Activated CD4-positive, alpha-beta T cell treated with anti-CD3 and anti-CD28 coated beads, Interleukin-2, amount 50 U/mL, for 48 hours (primary cell): ENCODE data around the gene MRPS21.

Source experiments
- DNase-seq, 2 experiments: peaks; one replicate each; pipeline ENCODE4 v3.0.0-alpha.2; 2020

Gene MRPS21

DNA sequence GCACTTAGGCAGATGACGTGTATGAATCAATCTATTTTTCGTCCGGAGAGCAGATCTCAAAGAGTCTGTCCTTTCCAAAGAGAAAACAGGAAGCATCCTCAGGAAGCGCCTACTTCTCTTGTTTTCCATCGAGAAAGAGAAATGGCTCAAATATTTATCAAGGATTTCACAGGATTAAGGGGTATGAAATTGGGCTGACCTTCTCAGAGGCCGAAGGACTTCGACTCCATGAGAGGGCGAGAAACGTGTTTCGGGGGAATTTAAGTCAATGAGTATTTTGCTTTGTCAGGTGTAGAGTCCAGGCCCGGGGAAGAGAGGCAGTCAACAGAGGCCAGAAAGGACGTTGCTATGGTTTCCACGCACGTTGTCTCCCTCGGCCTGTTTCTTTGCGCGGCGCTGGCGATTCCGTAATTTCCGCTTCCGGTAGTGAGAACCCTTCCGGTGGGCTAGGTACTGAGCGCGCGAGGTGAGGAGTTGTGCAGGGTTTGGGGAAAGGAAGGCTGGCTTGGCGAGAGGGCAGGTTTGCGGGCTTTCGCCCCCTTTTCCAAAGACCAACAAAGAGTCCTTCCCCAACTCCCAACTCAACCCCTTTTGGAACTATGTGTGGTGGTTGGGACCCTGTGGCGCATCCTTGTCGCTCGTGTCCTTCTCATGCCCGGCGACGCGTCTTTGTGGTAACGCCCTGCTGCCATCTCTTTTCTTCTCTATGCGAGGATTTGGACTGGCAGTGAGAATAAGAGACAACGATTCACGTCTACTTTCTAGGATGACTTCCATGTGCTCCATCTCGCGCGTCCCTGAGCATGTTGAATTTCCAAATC lies at the start of gene MRPS21:
MRPS21 (plus strand) TSS at position 429 of the 821 bp plus-strand sequence. CDS start 506 bp downstream, outside the sequence.
- peak; percentile 87 to 91 for DNase-seq

GRCh38 chr1:150249936-150250335 lies 43.7 kb upstream of the MRPS21 start:
- no peak for DNase-seq

DNA sequence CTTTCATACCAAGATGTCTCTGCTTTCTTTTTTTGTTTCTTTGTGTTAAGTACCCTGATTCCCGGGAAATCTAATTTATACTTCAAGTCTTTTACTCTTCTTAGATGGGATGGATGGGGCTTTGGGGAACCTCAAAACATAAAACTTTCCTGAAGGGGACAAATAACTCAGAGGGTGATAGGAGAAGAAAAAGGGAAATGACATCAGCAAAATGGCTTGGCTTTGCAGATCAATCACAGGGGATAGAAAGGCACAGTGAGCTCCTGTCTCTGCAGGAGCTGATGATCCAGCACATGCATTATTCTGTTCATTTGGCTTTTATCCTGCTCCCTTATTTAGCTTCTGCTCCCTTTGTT lies 37.5 kb upstream of the MRPS21 start:
- DNase-seq, result no peak

DNA sequence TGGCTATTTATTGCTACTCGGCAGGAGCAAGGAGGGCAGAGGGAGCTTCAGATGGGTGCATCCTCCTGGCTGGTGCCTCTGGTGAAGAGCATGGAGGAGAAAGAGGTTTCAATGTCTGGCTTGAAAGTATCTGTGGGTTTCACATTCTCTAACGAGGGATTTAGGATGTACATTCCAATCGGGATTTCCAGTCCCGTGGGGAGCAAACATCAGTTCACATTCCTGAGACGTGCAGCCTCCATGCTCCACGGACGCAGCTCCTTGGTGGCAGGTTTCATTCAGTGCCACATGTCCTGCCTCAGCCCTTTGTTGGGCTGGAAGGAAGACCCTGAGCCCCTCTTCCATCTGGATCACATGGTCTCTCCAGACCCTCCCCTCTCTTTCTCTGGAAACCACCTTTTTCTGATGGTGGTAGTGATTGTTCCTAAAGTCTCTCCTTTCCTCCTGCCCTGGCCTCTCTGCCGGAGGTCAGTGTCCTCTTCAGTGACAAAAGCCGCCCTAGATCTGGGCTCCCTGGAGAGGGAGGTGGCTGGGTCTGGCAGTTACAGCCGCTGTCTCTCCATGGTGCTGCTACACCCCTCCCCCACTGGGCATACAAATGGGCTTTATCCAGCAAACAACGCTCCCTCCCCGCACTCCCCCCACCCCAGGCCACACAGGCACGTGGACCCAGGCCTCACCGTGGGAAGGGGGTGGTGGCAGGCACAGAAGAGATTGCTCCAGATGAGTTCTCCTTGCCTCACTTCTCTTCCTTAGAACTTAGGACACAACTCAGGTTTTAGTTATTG lies 36.9 kb upstream of the MRPS21 start:
- no peak for DNase-seq

GRCh38 chr1:150257624-150258585 lies 35.8 kb upstream of the MRPS21 start, which contains the start of gene CA14:
CA14 (plus strand) TSS chr1:150257774; CDS start chr1:150258129, 355 bp downstream.
- DNase-seq, result no peak

DNA sequence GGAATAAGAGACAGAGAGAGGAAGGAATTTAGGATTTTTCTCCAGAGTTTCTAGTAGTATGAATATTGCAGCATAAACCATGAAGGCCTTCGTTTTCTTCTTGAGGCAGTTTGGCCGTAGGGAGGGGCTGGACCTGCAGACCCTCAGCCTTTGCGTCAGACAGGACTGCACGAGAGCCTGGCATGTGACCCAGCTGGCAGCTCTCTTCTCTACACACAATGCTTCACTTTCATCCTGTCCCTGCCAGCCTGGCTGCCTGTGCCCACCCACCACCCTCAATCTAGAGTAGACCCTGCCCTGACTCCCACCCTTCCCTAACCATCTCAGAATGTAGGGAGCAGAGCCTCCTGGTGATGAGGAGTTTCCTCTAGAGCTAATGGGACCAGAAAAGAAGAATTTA lies 34.4 kb upstream of the MRPS21 start:
- no peak for DNase-seq

GRCh38 chr1:150259758-150260669 lies 33.6 kb upstream of the MRPS21 start:
- no peak for DNase-seq

- DNase-seq, result no peak
These were observed 32.3 kb upstream of the MRPS21 start for GRCh38 chr1:150261367-150261766.

DNA sequence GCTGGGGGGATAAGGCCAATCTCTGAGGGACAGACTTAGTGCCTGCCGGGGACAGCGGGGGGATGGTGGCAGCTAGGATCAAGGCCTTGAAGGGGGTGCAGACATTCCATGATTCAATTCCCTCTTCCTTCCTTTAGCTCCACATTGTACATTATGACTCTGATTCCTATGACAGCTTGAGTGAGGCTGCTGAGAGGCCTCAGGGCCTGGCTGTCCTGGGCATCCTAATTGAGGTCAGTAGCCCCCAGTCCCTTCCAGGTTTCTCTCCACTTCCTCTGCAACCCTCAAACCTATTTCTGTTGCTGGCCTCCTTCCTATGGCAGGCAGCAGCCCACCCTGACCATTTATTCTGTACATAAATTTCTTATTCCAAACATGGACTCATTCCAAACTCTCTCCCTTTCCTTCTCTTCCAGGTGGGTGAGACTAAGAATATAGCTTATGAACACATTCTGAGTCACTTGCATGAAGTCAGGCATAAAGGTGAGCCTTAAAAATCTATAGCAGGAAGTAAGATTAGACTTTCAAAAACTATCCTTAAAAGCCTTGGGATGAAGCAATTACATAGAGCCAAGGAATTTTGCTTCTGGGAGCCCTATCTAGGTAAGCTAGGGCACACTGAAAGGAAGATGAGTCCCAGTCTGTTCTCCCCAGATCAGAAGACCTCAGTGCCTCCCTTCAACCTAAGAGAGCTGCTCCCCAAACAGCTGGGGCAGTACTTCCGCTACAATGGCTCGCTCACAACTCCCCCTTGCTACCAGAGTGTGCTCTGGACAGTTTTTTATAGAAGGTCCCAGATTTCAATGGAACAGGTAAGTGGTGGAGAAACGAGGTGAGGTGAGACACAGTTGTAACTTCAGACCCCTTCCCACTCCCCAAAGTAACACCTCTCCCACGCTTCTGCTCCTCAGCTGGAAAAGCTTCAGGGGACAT lies 31.0 kb upstream of the MRPS21 start:
- DNase-seq, result no peak

GRCh38 chr1:150263549-150263948 lies 30.1 kb upstream of the MRPS21 start:
- DNase-seq, result no peak

DNA sequence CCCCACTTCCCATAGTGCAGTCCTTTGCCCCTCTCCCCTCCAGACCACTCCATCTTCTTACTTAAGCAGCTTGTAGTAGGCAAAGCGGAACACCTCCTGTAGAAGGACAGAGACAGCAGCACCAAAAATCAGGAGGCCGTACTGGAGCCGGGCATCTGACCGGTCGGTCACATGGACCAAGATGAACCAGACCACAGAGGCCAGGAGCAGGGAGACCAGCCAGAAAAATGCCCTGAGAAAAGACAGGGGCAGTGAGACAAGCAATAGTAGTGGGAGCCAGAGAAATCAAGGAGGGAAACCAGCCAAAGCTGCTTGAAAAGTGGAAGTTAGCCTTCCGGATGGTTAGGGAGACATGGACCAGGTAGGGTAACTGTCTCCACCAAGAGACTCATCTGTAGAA lies 25.8 kb upstream of the MRPS21 start:
- no peak for DNase-seq

- peak; percentile 25 to 44 for DNase-seq
These were observed 25.3 kb upstream of the MRPS21 start for GRCh38 chr1:150268340-150268704.

- peak; percentile 96 to 97 for DNase-seq
These were observed 24.8 kb upstream of the MRPS21 start, which contains the start of gene APH1A for GRCh38 chr1:150268705-150269403. APH1A (minus strand) TSS chr1:150269016; CDS start chr1:150268810, 206 bp downstream.

- no peak for DNase-seq
These were observed 24.2 kb upstream of the MRPS21 start for GRCh38 chr1:150269451-150269850.

DNA sequence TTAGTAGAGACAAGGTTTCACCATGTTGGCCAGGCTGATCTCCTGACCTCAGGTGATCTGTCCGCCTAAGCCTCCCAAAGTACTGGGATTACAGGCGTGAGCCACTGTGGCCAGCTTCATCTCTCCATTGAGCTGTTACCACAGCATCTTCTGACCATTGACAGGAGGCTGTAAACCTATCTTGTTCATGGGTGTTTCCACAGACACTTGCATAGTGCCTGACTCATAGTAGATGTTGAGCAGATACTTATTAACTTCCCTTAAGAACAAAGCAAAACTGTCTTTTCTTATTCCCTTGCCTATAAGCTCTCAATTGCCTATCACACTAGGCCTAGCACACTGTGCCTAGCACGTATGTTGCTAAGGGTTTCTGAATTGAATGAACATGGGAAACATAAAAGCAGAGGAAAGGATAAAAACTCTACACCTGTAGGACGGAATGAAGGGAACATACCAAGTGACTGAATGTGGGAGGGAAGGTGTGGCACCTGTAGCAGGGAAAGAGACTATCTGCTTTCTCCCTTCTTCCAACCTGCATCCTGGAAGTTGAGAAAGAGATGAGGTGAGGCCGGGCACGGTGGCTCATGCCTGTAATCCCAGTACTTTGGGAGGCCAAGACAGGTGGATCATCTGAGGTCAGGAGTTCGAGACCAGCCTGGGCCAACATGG lies 22.2 kb upstream of the MRPS21 start:
- DNase-seq, result no peak

DNA sequence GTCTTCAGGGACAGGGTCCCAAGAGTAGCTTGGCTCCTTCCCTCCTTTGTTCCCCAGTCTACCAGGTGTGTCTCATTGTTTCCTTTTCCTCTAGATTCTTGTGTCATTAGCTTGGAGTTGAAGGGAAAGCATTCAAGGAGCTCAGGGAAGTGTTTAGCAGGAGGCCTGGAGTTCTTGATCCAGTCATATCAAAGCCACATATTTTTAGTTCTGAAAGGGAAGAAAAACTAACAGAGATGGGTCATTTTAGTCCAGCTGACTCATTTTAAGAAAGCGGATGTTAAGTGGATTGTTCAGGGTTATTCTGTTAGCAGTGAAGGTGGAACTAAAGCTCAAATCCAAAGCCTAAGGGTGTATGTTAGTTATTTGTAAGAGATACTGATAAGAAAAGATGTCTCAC lies 20.4 kb upstream of the MRPS21 start:
- no peak for DNase-seq

GRCh38 chr1:150280138-150280707 lies 13.4 kb upstream of the MRPS21 start:
- DNase-seq, result no peak

DNA sequence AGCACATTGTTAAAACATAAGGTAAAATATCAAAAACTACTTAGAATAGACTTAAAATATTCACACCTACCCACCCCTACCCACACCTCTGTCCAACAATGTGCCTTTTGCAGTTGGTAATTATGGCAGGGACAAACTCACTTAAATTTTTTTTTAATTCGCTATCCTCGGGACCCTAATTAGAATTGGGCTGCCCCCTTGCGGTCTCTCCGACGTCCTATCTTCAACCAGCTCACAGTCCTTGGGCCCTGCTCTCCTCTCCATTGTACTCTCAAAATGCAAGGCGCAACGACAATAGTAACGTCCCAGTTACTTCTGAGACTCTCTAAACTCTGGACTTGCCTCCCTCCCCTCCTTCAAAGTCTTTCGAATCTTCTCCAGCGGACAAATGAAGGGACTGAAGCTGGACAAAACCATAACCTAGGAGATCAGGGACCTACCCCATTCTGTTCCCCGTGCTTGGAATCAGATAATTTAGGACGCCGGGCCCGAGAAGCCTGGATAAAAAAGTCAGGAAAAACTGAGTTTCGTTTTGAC lies 12.4 kb upstream of the MRPS21 start:
- peak; percentile 59 to 72 for DNase-seq
